Heart left ventricle (tissue), 16 donors: ENCODE measurements around the gene SNED1. TPM values are rescaled to one million over a fixed set of nuclear protein-coding genes. Genes with fewer than 3 reads are reported as not detected.

Experiments used
- ATAC-seq, 4 donors: fragments of 200-7000 bp; cut with Tn5 transposase; one replicate each; pipeline ENCODE4 v1.9.1; 2020 to 2022; ENCODE audit warnings: moderate library complexity in 4 of 4, mild to moderate bottlenecking in 3 of 4, moderate number of reproducible peaks in 1 of 4
- DNase-seq, 5 donors: peaks; one replicate each; pipeline ENCODE4 v3.0.0-alpha.2; 2020
- H3K27ac ChIP-seq, 12 donors: fragments of 200-600 bp; sonication (generic) in 4 of 12; one replicate each; pipeline versions ENCODE4 v1.5.0 to v1.8.0; 2016 to 2022; ENCODE audit warnings: mild to moderate bottlenecking in 2 of 12
- H3K27me3 ChIP-seq, 9 donors: fragments of 200-600 bp; sonication (generic) in 2 of 9; one replicate each; pipeline versions ENCODE4 v1.5.1 to v1.8.0; 2016 to 2022; ENCODE audit warnings: mild to moderate bottlenecking in 3 of 9
- H3K36me3 ChIP-seq, 9 donors: fragments of 200-600 bp; sonication (generic) in 2 of 9; one replicate each; pipeline versions ENCODE4 v1.5.0 to v1.8.0; 2018 to 2022; ENCODE audit warnings: mild to moderate bottlenecking in 2 of 9
- H3K4me1 ChIP-seq, 12 donors: fragments of 200-600 bp; sonication (generic) in 4 of 12; one replicate each; pipeline versions ENCODE4 v1.5.0 to v1.8.0; 2016 to 2022; ENCODE audit warnings: mild to moderate bottlenecking in 3 of 12
- H3K4me3 ChIP-seq, 12 donors: fragments of 200-600 bp; sonication (generic) in 4 of 12; one replicate each; pipeline versions ENCODE4 v1.5.0 to v1.8.0; 2017 to 2022; ENCODE audit warnings: mild to moderate bottlenecking in 9 of 12, moderate library complexity in 4 of 12
- H3K9me3 ChIP-seq, 12 donors: fragments of 200-600 bp; sonication (generic) in 4 of 12; one replicate each; pipeline versions ENCODE4 v1.5.0 to v1.8.0; 2016 to 2022; ENCODE audit warnings: mild to moderate bottlenecking in 1 of 12
- POLR2A ChIP-seq, 2 donors: fragments of 450-650 bp; IDR thresholded peaks; one replicate each; pipeline ENCODE4 v1.6.1; 2017; ENCODE audit warnings: antibody characterized with exemption in 2 of 2, mild to moderate bottlenecking in 2 of 2, moderate library complexity in 2 of 2
- WGBS, 4 donors: extraction: QIAGEN DNeasy Blood & Tissue Kit in 2 of 4; methylation state at CpG; one replicate each; pipeline versions ENCODE4 v1.1.5 to v1.1.7; 2013 to 2018; 5-methylcytosine and 5-hydroxymethylcytosine counted together
- intact Hi-C, 10 donors: fragments of 100-400 bp; cut with DNase I; formaldehyde crosslinking; loops; one replicate each; pipeline versions ENCODE4 v1.11.1 to v1.14.2; 2022
- polyA plus RNA-seq, 2 donors: library from polyadenylated mRNA; stranded (reverse); fragments of 200-250 nt; gene quantifications; one replicate each; pipeline ENCODE4 v1.2.3, GENCODE V29; 2013
- total RNA-seq, 9 donors: library from RNA; depleted of rRNA in 2 of 9; stranded (reverse); fragments of >200 nt in 2 of 9; fragmentation: NEBNext Ultra II Directional in 3 of 9; extraction: Animal tissue kit (Norgen Biotek cat#: 25700) in 3 of 9; gene quantifications; one replicate each; pipeline versions ENCODE4 v1.1.0 to v1.2.4, GENCODE V29; 2016 to 2023
- TF ChIP-seq, protein P1 (sequence below), 12 donors: fragments of 200-600 bp; sonication (generic) in 4 of 12; IDR thresholded peaks; one replicate each; pipeline versions ENCODE4 v1.5.0 to v1.8.0; 2018 to 2022; ENCODE audit warnings: antibody characterized with exemption in 12 of 12, mild to moderate bottlenecking in 5 of 12
- donor health status: ischemic (EF 13 %, LVEDD 7.1; RV severe dilation, severe dysfunction).
- donor health status: healthy with polysubstance abuse.
- donor health status: DM: no; HTN: yes; CAD: no.
- donor health status: DM: no; HTN: no; CAD: no.
- donor health status: ischemic (EF 25% LVEDD 6.9; RV normal size, moderate dysfunction).
- donor health status: ischemic (EF 25% LVEDD 5.7; RV mildly dilated, moderate dysfunction).
- donor health status: healthy.
- donor health status: DM: yes; HTN: yes; CAD: no.
- donor health status: ischemic (EF 35%, LVEDD 5.7; RV mildly dilated, moderate dysfunction).
- donor health status: nonischemic (EF 11% LVEDD 7.7; RV severe dilation, severe dysfunction).
- donor health status: DM: yes; HTN: yes; CAD: no.
- donor health status: PGD.
- donor health status: ischemic (EF 29% LVEDD 5.4; RV normal size, mild dysfunction).
- donor health status: nonischemic (EF 23%, LVEDD 6.1; RV moderate dilation, normal function).

Gene SNED1
- total and polyA plus RNA-seq, 11 donors = 3.1 to 14.7 (median 4.9) TPM

GRCh38 chr2:240993446-240994170, 4.8 kb upstream of the SNED1 start:
- intact Hi-C loops = loop anchor here in 3 of 10 donors (5.0 to 10.0 kb wide), 3 partner anchors 79 to 429 kb away; partner anchors contain the start of genes DUSP28 (in 1 of the 3) and RNPEPL1 (in 1 of the 3)
- DNase-seq (peak in 2 of 5 donors; percentile 18 to 23), ATAC-seq (no peak)
- H3K9me3 ChIP-seq = peaks cover 0 to 3% (median 0%) of the 10 kb centered on the region in 12 donors
- H3K36me3 ChIP-seq = no peaks in the 10 kb centered on the region
- no peak for TF ChIP-seq POLR2A (IDR thresholded peaks at IDR 0.05)
- TF ChIP-seq, protein P1, sequence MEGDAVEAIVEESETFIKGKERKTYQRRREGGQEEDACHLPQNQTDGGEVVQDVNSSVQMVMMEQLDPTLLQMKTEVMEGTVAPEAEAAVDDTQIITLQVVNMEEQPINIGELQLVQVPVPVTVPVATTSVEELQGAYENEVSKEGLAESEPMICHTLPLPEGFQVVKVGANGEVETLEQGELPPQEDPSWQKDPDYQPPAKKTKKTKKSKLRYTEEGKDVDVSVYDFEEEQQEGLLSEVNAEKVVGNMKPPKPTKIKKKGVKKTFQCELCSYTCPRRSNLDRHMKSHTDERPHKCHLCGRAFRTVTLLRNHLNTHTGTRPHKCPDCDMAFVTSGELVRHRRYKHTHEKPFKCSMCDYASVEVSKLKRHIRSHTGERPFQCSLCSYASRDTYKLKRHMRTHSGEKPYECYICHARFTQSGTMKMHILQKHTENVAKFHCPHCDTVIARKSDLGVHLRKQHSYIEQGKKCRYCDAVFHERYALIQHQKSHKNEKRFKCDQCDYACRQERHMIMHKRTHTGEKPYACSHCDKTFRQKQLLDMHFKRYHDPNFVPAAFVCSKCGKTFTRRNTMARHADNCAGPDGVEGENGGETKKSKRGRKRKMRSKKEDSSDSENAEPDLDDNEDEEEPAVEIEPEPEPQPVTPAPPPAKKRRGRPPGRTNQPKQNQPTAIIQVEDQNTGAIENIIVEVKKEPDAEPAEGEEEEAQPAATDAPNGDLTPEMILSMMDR (IDR thresholded peaks at IDR 0.05) = no peak
- 86 to 96% (median 92%) methylated on average over 6 to 19 of the region's 19 CpGs for WGBS, 4 donors
- no peaks in the 10 kb centered on the region for H3K27me3 ChIP-seq
- H3K4me3 ChIP-seq = no peak overlapping the region
- H3K27ac ChIP-seq = no peak overlapping the region
- peaks cover 0 to 55% (median 29%) of the 10 kb centered on the region in 12 donors for H3K4me1 ChIP-seq

DNA sequence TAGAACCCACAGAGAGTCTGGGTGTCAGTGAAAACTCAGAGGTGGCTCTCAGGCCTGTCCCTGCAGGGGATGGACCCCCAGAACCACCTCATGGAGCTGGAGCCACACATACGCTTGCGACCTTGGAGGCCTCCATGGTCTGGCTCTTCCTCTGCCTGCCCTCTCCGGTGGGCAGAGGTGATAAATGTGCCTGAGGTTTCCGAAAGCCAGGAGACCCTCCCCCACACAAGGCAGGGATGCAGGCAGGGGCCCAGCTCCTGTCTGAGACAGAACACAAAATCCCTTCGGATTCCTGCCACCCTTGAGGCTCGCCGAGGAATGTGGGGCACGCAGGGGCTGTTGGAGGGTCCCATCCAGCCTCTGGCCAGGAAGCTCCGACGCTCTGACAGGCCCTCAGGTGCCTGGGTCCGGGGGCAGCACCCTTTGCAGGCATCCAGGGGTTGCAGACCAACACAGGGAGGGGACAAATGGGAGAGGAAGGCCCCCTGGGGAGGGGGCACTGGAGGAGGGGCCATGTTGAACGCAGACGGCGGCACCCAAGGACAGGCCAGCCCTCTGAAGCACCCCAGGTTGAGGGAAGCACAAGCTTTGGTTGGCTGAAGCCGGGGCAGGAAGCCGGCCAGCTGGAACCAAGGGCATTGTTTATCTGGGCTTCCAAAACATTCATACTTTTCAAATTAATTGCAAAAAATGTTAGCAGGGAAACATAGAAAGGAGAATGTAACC, 4.1 kb upstream of the SNED1 start:
- Histone ChIP-seq H3K27me3 (peaks cover 0 to 2% (median 0%) of the 10 kb centered on the region in 9 donors), H3K27ac (no peak overlapping the region), H3K4me1 (peaks cover 0 to 58% (median 31%) of the 10 kb centered on the region in 12 donors), H3K9me3 (no peaks in the 10 kb centered on the region), H3K36me3 (no peaks in the 10 kb centered on the region), H3K4me3 (no peak overlapping the region)
- ATAC-seq = no peak
- TF ChIP-seq, protein P1 (IDR thresholded peaks at IDR 0.05) = no peak
- TF ChIP-seq POLR2A (IDR thresholded peaks at IDR 0.05) = no peak
- intact Hi-C loops = loop anchor here in 3 of 10 donors (5.0 to 10.0 kb wide), 3 partner anchors 80 to 430 kb away; partner anchors contain the start of genes DUSP28 (in 1 of the 3) and RNPEPL1 (in 1 of the 3)
- DNase-seq = no peak
- 59 to 77% (median 74%) methylated on average over 12 to 16 of the region's 16 CpGs for WGBS, 4 donors

DNA sequence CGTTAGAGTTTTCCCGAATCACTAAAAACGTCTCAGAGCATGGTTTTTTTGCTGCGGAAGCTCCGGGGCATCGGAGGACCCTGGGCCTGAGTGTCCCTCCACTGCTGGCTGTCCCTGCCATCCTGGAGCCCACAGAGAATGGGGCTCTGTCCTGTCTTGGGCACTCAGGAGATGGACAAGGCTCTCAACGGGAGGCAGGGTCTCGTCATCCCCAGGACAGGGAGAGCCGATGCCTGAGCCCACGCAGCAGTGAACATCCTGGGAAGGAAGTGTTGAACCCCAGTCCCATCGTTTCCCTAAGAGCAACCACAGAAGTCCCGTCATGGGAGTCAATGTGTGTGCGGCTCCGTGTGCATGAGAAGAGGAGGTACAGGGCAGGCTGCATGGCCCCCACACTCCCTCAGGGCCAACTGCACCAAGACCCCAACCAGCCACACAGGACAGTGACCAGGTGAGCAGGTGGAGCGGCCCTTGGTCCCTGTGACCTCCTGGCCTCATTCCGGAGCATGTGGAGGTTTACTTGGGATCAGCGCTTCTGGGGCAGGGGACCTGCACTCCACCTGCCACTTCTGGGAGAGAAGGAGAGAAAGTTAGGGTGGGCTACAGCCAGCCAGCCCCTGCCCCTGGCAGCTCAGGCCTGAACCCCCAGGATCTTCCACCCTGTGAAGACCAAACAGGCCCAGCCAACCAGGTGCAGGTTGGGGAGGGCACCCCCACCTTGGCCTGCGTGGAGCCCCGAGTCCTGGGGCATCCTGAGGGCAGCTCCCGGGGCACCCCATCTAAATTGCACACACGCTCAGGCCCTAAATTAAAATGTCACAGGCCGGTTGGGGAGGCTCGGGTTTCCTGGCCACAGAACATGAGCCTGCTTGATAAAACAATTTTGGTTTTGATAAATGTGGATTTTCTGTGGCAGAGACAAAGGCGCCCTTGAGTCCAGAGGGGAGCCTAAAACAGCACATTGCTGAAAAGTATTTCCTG, 3.1 kb upstream of the SNED1 start:
- TF ChIP-seq POLR2A (IDR thresholded peaks at IDR 0.05) = no peak
- TF ChIP-seq, protein P1 (IDR thresholded peaks at IDR 0.05) = no peak
- H3K9me3 ChIP-seq = no peaks in the 10 kb centered on the region
- no peak overlapping the region for H3K4me3 ChIP-seq
- H3K36me3 ChIP-seq = no peaks in the 10 kb centered on the region
- H3K4me1 ChIP-seq = peaks cover 0 to 63% (median 36%) of the 10 kb centered on the region in 12 donors
- H3K27ac ChIP-seq = peak overlapping the region in 2 of 12 donors; percentile 6 to 90
- ATAC-seq = no peak
- intact Hi-C loops = loop anchor here in 3 of 10 donors (10.0 kb wide), 2 partner anchors 81 to 431 kb away; partner anchors contain the start of genes DUSP28 (in 1 of the 3) and RNPEPL1 (in 1 of the 3)
- WGBS, 4 donors = 74 to 90% (median 84%) methylated on average over 20 to 24 of the region's 24 CpGs
- H3K27me3 ChIP-seq = peaks cover 0 to 4% (median 0%) of the 10 kb centered on the region in 9 donors
- peak in 1 of 5 donors; percentile 5 for DNase-seq
